ENCODE results near the gene KCNJ6.

The KCNJ6 gene

DNA sequence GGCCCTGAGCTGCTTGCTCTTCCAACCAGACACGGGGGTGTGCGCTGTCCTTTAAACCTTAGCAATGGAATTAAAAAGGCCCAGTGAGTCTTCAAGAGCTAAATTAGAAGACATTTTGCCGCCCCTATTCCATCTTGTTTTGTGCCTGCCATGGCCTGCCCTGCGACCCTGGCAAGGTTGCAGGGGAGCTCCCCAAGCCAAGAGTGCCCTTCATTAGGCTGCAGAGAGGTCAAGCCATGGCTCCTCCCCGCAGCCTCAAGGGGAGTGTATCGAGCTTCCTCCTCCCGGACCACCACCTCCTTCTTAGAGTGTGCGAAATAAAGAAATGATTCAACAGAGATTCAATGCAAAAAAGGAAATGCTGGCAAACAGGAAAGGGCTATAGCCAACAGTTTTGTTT lies 293.5 kb downstream of the KCNJ6 start:
- H3K27ac Mint-ChIP-seq, result peak overlapping the region; percentile 6 to 58 (median 23)
- H3K4me1 Mint-ChIP-seq, result peaks cover 75% of the 10 kb centered on the region
- H3K36me3 Mint-ChIP-seq (ENCODE audit: low read depth), result no peaks in the 10 kb centered on the region
- H3K4me3 Mint-ChIP-seq, result no peak overlapping the region
- no peaks in the 10 kb centered on the region for H3K27me3 Mint-ChIP-seq (ENCODE audit: low read depth)
- peaks cover 5% of the 10 kb centered on the region for H3K9me3 Mint-ChIP-seq
- TF ChIP-seq, protein P1, sequence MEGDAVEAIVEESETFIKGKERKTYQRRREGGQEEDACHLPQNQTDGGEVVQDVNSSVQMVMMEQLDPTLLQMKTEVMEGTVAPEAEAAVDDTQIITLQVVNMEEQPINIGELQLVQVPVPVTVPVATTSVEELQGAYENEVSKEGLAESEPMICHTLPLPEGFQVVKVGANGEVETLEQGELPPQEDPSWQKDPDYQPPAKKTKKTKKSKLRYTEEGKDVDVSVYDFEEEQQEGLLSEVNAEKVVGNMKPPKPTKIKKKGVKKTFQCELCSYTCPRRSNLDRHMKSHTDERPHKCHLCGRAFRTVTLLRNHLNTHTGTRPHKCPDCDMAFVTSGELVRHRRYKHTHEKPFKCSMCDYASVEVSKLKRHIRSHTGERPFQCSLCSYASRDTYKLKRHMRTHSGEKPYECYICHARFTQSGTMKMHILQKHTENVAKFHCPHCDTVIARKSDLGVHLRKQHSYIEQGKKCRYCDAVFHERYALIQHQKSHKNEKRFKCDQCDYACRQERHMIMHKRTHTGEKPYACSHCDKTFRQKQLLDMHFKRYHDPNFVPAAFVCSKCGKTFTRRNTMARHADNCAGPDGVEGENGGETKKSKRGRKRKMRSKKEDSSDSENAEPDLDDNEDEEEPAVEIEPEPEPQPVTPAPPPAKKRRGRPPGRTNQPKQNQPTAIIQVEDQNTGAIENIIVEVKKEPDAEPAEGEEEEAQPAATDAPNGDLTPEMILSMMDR (IDR thresholded peaks at IDR 0.05; ENCODE audit: unreplicated experiment in 3 of 3), result no peak

DNA sequence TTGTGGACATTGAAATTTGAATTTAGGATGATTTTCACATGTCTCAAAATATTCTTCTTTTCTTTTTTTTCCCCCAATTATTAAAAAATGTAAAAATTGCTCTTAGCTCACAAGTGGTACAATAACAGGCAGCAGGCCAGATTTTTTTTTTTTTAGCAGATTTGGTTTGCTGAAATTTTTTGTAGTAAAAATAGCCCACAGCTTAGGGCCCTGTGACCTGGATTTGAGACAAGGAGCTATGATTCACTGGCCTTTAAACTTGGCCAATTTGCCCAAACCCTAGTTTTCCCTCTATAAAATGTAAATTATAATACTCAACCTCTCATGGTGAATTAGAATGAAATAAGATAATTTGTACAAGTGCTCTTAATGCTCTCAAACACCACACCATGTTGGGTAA lies 295.9 kb downstream of the KCNJ6 start:
- TF ChIP-seq, protein P1 (IDR thresholded peaks at IDR 0.05; ENCODE audit: unreplicated experiment in 3 of 3), result no peak
- no peaks in the 10 kb centered on the region for H3K27me3 Mint-ChIP-seq (ENCODE audit: low read depth)
- H3K4me1 Mint-ChIP-seq, result peaks cover 66% of the 10 kb centered on the region
- H3K4me3 Mint-ChIP-seq, result no peak overlapping the region
- H3K9me3 Mint-ChIP-seq, result no peaks in the 10 kb centered on the region
- H3K27ac Mint-ChIP-seq, result peak overlapping the region in 1 of 3 experiments; percentile 44
- H3K36me3 Mint-ChIP-seq (ENCODE audit: low read depth), result no peaks in the 10 kb centered on the region

- H3K27ac Mint-ChIP-seq, result peak overlapping the region; percentile 85 to 94 (median 92)
- H3K27me3 Mint-ChIP-seq (ENCODE audit: low read depth), result no peaks in the 10 kb centered on the region
- no peaks in the 10 kb centered on the region for H3K9me3 Mint-ChIP-seq
- peaks cover 60% of the 10 kb centered on the region for H3K4me1 Mint-ChIP-seq
- TF ChIP-seq, protein P1 (IDR thresholded peaks at IDR 0.05; ENCODE audit: unreplicated experiment in 3 of 3), result no peak
- H3K36me3 Mint-ChIP-seq (ENCODE audit: low read depth), result no peaks in the 10 kb centered on the region
- H3K4me3 Mint-ChIP-seq, result no peak overlapping the region
Observed at GRCh38 chr21:37619464-37619974, 296.7 kb downstream of the KCNJ6 start.

- Mint-ChIP-seq H3K4me3 (no peak overlapping the region), H3K27ac (peak overlapping the region; percentile 85 to 94 (median 92)), H3K4me1 (peaks cover 46% of the 10 kb centered on the region), H3K9me3 (peaks cover 4% of the 10 kb centered on the region), H3K27me3 (ENCODE audit: low read depth) (no peaks in the 10 kb centered on the region), H3K36me3 (ENCODE audit: low read depth) (no peaks in the 10 kb centered on the region)
- TF ChIP-seq, protein P1 (IDR thresholded peaks at IDR 0.05; ENCODE audit: unreplicated experiment in 3 of 3), result no peak
Observed at GRCh38 chr21:37618081-37618480, 298.2 kb downstream of the KCNJ6 start.

GRCh38 chr21:37615962-37616361 lies 300.3 kb downstream of the KCNJ6 start:
- H3K4me1 Mint-ChIP-seq, result peaks cover 29% of the 10 kb centered on the region
- H3K36me3 Mint-ChIP-seq (ENCODE audit: low read depth), result no peaks in the 10 kb centered on the region
- no peak overlapping the region for H3K27ac Mint-ChIP-seq

More at GRCh38 chr21:37615962-37616361, 300.3 kb downstream of the KCNJ6 start:
- TF ChIP-seq, protein P1 (IDR thresholded peaks at IDR 0.05; ENCODE audit: unreplicated experiment in 3 of 3), result no peak
- H3K4me3 Mint-ChIP-seq, result no peak overlapping the region
- peaks cover 12% of the 10 kb centered on the region for H3K9me3 Mint-ChIP-seq
- no peaks in the 10 kb centered on the region for H3K27me3 Mint-ChIP-seq (ENCODE audit: low read depth)
